ENCODE data around the gene GABBR2. TPM values are rescaled to one million over a fixed set of nuclear protein-coding genes. Genes with fewer than 3 reads are reported as not detected.

Gene GABBR2
- total RNA-seq, 1 experiment from 2014 or later, result 0.76 TPM

DNA sequence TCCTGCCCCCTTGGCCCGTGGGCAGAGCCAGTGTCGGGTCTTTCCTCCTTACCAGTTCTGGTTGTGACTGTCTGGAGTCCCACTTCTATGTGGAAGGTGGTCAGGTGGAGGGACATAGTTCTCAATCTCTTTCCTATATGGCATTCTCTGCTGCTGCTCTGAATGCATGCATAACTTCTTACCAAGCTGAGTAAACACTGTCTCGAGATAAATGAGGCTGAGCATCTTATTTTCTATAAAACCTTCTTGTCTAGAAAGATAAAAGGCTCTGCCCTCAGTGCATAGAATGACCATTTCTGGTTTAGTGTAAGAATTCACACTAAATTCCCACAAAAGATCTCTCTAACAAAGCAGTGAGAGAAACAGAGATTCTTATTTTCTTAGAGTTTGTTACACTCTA, 347.1 kb downstream of the GABBR2 start:
- Histone ChIP-seq H3K27ac (no peak overlapping the region), H3K4me1 (replicated peaks; ENCODE audit: insufficient read depth) (no peaks in the 10 kb centered on the region), H3K9me2 (ENCODE audit: insufficient read depth) (no peaks in the 10 kb centered on the region), H3K36me3 (ENCODE audit: low read depth) (no peaks in the 10 kb centered on the region), H3K4me2 (no peak overlapping the region), H3K27me3 (ENCODE audit: insufficient read depth, low read depth) (no peaks in the 10 kb centered on the region), H3F3A (ENCODE audit: insufficient read depth, low read depth) (no peaks in the 10 kb centered on the region), H2AFZ (no peak overlapping the region), H4K20me1 (ENCODE audit: insufficient read depth) (no peaks in the 10 kb centered on the region), H3K79me2 (ENCODE audit: low read depth) (no peaks in the 10 kb centered on the region), H3K4me3 (no peak overlapping the region), H3K9me3 (ENCODE audit: insufficient read depth, low read depth) (peaks cover 15% of the 10 kb centered on the region)
- intact Hi-C loops (cut with micrococcal nuclease; ENCODE audit: unreplicated experiment), result no loop called here
- BruUV-seq (replicated peaks), result no TSS peak
- ChIA-PET CTCF (no interaction called here), POLR2A (ENCODE audit: unreplicated experiment) (no interaction called here)
- no peak for DNase-seq
- TF ChIP-seq, protein P1, sequence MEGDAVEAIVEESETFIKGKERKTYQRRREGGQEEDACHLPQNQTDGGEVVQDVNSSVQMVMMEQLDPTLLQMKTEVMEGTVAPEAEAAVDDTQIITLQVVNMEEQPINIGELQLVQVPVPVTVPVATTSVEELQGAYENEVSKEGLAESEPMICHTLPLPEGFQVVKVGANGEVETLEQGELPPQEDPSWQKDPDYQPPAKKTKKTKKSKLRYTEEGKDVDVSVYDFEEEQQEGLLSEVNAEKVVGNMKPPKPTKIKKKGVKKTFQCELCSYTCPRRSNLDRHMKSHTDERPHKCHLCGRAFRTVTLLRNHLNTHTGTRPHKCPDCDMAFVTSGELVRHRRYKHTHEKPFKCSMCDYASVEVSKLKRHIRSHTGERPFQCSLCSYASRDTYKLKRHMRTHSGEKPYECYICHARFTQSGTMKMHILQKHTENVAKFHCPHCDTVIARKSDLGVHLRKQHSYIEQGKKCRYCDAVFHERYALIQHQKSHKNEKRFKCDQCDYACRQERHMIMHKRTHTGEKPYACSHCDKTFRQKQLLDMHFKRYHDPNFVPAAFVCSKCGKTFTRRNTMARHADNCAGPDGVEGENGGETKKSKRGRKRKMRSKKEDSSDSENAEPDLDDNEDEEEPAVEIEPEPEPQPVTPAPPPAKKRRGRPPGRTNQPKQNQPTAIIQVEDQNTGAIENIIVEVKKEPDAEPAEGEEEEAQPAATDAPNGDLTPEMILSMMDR (conservative IDR thresholded peaks at IDR 0.05), result no peak
- no peak for TF ChIP-seq EZH2 (IDR thresholded peaks at IDR 0.05; ENCODE audit: low read depth)

DNA sequence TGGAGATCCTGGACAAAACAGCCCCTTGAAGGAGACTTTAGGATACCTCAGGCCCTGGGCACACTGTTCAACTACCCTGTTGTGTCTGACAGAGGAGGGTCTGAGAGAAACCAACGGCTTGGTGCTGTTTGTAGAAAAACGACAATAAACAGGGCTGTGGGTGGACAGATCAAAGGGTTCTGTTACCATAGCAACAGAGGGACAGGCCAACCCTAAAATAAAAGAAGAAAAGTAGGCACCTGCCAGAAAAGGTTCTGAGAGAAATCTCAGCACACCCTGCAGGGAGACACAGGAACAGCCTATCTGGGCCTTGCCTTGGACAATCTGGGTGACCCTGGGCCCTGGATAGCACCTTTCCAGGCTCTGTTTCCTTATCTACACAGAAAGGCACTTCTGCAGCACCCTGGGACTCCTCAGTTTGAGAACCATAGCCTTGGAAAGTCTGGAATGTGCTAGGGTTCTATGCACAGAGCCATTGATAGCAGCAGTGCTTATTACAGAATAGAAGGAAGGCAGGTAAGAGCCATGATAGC, 348.5 kb downstream of the GABBR2 start:
- Histone ChIP-seq H3F3A (ENCODE audit: insufficient read depth, low read depth) (no peaks in the 10 kb centered on the region), H3K4me1 (replicated peaks; ENCODE audit: insufficient read depth) (no peaks in the 10 kb centered on the region), H3K9me2 (ENCODE audit: insufficient read depth) (no peaks in the 10 kb centered on the region), H3K79me2 (ENCODE audit: low read depth) (no peaks in the 10 kb centered on the region), H2AFZ (no peak overlapping the region), H3K4me3 (no peak overlapping the region), H3K27ac (no peak overlapping the region), H3K9me3 (ENCODE audit: insufficient read depth, low read depth) (peaks cover 8% of the 10 kb centered on the region; the same call in 1 of the 2 replicates), H3K4me2 (no peak overlapping the region), H4K20me1 (ENCODE audit: insufficient read depth) (no peaks in the 10 kb centered on the region), H3K36me3 (ENCODE audit: low read depth) (no peaks in the 10 kb centered on the region), H3K27me3 (ENCODE audit: insufficient read depth, low read depth) (no peaks in the 10 kb centered on the region)
- no TSS peak for BruUV-seq (replicated peaks)
- ChIA-PET POLR2A (ENCODE audit: unreplicated experiment) (no interaction called here), CTCF (no interaction called here)
- TF ChIP-seq EZH2 (IDR thresholded peaks at IDR 0.05; ENCODE audit: low read depth), result no peak
- TF ChIP-seq, protein P1 (conservative IDR thresholded peaks at IDR 0.05), result no peak
- intact Hi-C loops (cut with micrococcal nuclease; ENCODE audit: unreplicated experiment), result no loop called here
- DNase-seq, result no peak

DNA sequence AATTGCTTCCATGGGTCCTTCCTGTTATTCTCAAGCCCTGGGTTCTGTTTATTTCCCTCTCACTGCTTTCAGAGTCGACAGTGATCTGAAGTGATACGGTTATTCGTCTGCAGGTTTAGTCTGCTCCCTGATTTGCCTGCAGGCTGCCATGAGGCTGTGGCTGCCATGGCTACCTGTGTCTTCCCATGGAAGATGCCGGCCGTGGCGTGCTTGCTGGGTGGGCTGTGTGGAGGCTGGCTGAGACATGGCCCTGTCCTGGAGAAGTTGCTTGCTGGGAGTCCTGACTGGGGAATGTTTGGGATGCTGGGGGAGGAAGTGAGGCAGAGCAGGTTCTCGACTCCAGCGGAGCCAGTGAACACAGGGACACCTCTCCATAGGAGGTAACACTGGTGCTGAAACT, 349.2 kb downstream of the GABBR2 start:
- intact Hi-C loops (cut with micrococcal nuclease; ENCODE audit: unreplicated experiment), result no loop called here
- Histone ChIP-seq H3K4me3 (no peak overlapping the region), H4K20me1 (ENCODE audit: insufficient read depth) (no peaks in the 10 kb centered on the region), H3K4me2 (no peak overlapping the region), H3K27ac (no peak overlapping the region), H3K4me1 (replicated peaks; ENCODE audit: insufficient read depth) (no peaks in the 10 kb centered on the region), H3F3A (ENCODE audit: insufficient read depth, low read depth) (no peaks in the 10 kb centered on the region), H3K79me2 (ENCODE audit: low read depth) (no peaks in the 10 kb centered on the region), H2AFZ (no peak overlapping the region), H3K9me2 (ENCODE audit: insufficient read depth) (no peaks in the 10 kb centered on the region), H3K27me3 (ENCODE audit: insufficient read depth, low read depth) (no peaks in the 10 kb centered on the region), H3K36me3 (ENCODE audit: low read depth) (no peaks in the 10 kb centered on the region), H3K9me3 (ENCODE audit: insufficient read depth, low read depth) (peaks cover 3% of the 10 kb centered on the region; the same call in 1 of the 2 replicates)
- BruUV-seq (replicated peaks), result no TSS peak
- DNase-seq, result no peak
- TF ChIP-seq, protein P1 (conservative IDR thresholded peaks at IDR 0.05), result no peak
- no peak for TF ChIP-seq EZH2 (IDR thresholded peaks at IDR 0.05; ENCODE audit: low read depth)
- ChIA-PET CTCF (no interaction called here), POLR2A (ENCODE audit: unreplicated experiment) (no interaction called here)
